NCI-H146 treated with DMSO at 0.1 percent for 48 hours (cell line): ENCODE data around the gene PITPNM3.

Experiments
- DNase-seq: peaks from one replicate; lab custom pipeline; 2025; ENCODE audit not compliant: unreplicated experiment; lab: John Stamatoyannopoulos, UW

Gene PITPNM3

GRCh38 chr17:6421700-6422604 lies 134.4 kb downstream of the PITPNM3 start:
- DNase-seq: peak; percentile 68

DNA sequence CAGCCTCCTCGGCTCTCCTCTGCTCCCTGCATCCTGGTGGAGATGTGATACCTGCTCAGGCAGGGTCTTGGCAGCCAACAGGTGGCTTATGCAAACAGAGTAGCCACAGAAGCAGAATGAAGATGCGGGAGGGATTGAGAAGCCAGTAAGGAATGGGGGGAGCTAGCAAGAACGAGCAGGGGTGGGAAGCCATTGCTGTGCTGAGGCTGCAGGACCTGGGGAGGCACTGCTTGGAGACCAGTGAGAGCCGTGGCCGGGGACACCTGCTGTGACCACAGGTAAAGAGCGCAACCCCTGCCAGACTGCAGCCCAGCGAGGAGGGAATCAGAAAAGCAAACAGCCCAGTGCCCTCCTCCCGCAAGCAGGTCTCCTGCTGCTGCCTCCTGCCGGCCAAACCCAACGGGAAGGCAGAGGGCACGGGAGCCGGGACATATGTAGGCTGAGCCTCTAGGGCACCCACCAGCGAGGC lies 136.1 kb downstream of the PITPNM3 start:
- peak; percentile 93 for DNase-seq

DNA sequence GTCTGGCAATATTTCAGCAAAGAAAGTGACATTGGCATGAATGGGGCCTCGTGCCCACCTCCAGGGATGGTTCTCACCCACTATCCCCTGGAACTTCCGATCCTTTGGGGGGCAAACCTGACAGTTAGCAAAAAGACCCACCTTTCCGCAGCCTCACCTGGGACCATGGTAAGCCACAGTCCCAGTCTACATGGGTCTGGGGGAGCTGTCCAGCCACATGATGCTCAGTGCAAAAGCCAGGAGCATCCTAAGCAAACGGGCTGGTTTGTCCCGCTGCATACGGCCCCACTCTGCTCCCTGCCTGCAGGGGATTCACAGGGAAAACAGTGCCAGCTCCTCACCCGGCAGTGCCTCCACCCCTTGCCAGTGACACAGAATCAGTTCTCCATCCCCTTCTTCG lies 140.7 kb downstream of the PITPNM3 start:
- no peak for DNase-seq

DNA sequence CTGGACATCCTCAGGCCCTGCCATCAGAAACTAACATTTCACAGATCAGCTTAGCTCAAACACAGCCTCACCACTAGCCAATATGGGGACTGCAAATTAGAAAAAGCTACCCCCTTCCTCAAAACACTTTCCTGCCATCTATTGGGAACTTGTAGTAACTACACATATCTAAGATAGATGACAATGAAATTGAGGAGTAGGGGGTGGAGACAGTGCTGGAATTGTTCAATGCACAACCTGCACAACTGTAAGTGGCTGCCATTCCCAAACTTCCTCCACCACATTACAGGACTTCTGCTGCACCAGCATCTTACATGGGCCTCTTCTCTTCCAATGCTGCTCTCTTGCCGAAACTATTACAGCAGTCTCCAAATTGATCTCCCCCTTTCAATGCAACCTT lies 143.3 kb downstream of the PITPNM3 start:
- DNase-seq: peak; percentile 65

- no peak for DNase-seq
These were observed 147.6 kb downstream of the PITPNM3 start for GRCh38 chr17:6408735-6409134.

GRCh38 chr17:6408276-6408675 lies 148.1 kb downstream of the PITPNM3 start:
- DNase-seq: no peak

DNA sequence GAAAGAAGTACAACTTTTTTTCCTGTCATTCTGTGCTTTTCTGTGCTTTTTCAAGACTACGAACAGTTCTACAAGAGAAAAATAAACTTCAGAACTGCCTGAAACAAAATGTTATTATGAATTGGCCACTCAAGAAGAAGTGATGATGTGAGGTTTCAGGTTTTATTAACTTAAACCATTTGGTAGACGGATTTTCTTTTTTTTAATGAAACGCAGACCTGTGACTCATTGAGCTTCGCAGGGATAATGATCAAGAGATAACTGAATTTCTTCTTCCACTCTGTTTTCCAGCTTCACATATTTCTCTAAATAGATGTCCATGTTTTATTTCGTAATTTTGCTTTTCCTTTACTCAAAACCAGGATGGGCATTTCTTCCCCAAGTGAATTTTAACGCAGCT lies 154.1 kb downstream of the PITPNM3 start:
- DNase-seq: no peak
